ENCODE results near the gene SNAP47.

The SNAP47 gene

DNA sequence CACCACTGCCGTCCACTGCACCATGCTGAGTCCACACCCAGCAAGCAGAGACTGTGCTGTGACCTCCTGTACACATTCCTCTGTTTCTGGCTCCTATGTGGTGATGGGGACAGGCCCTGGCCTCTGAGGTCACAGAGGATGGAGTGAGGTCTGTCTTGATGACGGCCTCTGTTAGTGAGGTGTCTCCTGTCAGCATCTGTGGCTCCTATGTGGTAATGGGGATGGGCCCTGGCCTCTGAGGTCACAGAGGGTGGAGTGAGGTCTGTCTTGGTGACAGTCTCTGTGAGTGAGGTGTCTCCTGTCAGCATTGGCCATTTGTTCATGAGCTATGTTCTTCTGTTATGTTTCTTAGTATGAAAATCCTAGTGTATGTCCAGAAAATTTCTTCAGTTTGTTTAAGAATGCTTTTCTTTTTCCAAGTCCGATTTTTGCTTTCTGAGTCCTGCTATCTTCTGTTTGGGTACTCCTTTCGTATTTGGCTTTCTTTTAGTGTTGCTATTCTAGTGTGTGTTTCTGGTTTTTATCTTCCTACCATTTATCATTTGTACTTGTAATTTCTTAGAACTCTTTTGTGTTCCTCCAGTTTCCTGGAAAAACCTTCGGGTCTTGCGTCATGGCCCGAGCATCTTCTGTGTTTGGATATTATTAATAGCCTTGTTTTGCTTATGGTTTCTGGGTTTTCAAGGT lies 13.4 kb downstream of the SNAP47 start:
- no peak for DNase-seq (ENCODE audit: low read depth in 1 of 2, low spot score in 1 of 2)

DNA sequence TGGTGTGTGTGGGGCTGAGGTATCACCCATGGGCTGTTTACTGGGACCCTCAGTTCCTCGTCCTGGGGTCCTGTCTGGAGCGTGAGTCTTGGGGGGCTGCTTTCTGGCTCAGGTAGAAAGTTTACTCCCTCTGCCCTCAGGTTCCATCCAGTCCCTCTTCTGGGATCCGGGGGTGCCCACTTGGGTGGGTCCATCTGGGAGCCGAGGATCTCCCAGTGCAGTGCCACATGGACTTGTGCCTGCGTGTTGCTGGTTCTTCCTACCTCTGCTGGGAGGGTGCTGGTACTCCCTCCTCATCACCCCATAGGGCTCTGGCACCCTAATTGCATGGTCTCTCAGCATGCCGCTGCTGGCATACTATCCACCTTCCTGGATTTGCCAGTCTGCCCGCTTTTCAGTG lies 14.0 kb downstream of the SNAP47 start:
- no peak for DNase-seq (ENCODE audit: low read depth in 1 of 2, low spot score in 1 of 2)

DNA sequence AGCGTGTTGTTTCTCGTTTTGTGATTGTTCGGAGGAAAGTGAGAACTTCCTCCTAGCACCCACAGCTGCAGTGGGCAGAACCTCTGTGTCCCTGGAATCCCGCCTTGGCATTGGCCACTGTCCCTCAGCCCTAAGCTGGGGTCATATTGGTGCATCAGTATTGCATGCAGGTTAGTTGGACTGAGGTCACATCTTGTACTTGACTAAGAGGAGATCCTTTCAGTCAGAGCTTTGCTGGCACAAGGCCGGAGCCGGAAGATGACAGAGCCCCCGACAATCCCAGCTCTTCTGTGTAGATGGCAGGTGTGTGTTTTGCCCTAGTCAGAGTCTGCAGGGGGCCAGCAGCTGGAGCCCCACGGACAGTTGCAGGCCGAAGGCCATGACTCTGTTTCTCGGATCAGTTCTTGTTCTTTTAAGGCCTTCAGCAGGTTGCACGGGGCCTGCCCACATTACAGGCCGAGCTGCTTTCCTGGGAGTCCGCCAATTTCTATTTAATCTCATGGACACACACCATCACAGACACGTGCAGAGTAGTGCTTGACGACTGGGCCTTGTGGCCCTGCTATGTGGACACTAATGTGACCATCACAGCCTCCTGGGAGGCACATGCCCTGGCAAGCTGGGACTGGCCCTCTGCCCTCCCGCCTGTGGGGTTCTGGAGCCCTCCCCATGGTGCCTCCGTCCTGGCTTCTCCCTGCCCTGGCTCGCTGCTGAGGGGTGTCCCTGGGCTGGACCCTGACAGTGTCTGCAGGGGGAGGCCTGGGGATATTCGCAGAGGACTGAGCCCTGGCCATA lies 14.9 kb downstream of the SNAP47 start:
- no peak for DNase-seq (ENCODE audit: low read depth in 1 of 2, low spot score in 1 of 2)

DNA sequence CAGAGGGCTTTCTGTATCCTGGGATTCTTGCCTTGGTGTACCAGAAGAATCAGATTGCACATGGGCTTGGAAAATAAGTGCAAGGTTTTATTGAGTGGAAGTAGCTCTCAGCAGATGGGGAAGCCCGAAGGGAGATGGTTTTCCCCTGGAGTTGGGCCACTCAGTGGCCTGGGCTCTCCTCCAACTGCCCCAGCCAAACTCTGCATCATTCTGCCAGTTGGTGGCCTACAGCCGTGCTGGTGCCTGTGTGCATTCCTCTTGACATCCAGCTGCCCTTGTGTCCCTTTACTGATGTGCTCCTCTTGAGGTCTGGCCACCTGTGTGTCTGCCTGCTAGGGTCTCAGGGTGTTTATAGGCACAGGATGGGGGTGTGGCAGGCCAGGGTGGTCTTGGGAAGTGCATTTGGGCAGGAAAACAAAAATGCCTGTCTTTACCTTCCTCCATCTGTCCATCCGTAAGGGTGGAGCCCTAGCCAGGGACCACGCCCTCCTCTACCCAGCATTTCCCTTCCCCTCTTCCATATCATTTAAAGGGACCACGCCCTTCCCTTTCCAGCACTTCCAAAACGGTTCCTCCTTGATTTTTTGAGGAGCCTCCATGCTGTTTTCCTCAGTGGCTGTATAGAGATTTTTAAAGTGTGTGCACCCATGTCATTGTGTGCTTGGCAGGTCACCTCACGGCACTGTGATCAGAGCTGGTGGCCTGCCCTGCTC lies 18.9 kb downstream of the SNAP47 start:
- no peak for DNase-seq (ENCODE audit: low read depth in 1 of 2, low spot score in 1 of 2)

DNA sequence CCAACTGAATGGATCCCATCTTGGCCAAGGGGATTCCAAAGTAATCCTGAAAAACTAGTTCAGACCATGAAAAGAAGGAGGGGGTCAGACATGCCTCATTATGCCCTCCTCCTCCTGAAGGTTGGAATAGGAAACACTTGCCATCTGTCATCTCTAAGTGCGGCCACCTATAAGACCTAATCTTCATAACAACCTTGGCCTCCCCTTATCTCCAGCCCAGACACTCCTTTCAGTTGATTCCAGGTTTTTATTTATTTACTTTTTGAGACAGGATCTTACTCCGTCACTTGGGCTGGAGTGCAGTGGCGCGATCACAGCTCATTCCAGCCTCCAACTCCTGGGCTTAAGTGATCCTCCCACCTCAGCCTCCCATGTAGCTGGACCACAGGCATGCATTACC lies 19.7 kb downstream of the SNAP47 start:
- DNase-seq (ENCODE audit: low read depth in 1 of 2, low spot score in 1 of 2), result no peak

DNA sequence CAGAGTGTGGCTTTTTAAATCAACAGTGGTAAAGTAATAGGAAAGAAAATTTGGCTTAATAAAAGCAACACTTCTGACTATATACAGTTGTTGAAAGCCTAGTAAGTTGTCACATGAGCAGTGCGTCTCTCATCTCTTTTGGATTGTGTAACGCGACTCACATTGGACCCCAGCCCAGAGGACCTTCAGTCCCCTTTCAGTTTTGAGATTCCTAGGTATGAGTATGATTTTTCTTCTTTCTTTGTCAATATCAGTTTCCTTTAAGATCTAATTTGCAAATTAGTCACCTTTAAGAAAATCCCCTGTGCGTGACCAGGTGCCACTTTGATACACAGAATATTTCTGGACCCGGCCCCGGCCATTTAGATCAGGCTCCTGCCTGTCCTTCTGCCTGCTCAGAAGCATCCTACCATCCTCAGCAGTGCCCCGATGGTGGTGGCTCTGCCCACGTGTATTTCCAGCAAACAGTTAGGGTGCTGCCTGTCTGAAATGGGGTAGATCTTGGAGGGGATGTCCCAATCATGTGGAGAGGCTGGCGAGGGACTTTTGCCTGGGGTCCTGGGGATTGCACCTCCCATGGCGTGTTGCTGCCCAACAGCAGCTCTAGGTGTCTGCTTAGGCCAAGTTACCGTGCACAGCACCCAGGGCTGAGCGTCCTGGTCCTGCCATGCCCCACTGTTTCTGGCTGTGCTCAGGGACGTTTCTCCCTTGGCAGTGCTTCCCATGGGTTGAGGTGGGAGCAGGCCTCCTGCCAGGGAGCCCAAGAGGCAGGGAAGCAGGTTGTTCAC lies 21.1 kb downstream of the SNAP47 start:
- DNase-seq (ENCODE audit: low read depth in 1 of 2, low spot score in 1 of 2), result no peak

DNA sequence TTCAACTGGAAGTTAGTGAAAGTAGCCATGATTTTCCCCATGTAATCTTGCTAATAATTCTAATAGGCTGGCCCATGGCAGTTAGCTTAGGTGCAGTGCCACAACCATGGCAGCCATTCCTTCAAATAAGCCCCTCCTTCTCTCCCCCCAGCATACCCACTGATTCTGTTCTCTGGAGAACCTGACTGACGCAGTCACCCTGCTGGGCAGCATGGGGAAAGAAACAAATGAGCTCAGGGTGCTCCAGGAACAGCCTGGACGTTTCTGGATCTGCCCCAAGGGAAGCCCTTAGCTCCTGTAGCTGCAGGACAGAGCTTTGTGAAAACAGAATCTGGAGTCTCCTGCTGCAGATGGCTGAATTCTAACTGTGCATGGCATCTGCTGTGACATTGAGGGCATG lies 22.5 kb downstream of the SNAP47 start:
- DNase-seq (ENCODE audit: low read depth in 1 of 2, low spot score in 1 of 2), result no peak

DNA sequence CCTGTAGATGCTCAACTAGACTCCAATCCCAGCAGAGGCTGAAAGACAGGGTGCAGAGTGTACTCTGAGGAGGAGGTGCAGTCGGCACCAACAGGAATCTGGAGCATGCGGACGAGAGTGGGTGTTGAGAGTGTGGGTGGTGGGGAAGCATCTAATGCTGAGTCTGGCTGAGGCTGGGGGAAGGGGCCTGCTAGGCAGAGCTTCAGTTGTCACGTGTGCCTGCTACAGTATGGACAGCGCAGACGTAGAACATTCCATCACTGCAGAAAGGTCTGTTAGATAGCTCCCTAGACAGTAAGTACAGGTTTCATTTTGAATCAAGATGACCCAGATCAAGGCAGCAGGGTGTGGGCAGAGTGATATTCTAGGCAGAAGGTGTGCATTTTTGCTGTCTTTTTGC lies 23.1 kb downstream of the SNAP47 start:
- DNase-seq (ENCODE audit: low read depth in 1 of 2, low spot score in 1 of 2), result no peak

DNA sequence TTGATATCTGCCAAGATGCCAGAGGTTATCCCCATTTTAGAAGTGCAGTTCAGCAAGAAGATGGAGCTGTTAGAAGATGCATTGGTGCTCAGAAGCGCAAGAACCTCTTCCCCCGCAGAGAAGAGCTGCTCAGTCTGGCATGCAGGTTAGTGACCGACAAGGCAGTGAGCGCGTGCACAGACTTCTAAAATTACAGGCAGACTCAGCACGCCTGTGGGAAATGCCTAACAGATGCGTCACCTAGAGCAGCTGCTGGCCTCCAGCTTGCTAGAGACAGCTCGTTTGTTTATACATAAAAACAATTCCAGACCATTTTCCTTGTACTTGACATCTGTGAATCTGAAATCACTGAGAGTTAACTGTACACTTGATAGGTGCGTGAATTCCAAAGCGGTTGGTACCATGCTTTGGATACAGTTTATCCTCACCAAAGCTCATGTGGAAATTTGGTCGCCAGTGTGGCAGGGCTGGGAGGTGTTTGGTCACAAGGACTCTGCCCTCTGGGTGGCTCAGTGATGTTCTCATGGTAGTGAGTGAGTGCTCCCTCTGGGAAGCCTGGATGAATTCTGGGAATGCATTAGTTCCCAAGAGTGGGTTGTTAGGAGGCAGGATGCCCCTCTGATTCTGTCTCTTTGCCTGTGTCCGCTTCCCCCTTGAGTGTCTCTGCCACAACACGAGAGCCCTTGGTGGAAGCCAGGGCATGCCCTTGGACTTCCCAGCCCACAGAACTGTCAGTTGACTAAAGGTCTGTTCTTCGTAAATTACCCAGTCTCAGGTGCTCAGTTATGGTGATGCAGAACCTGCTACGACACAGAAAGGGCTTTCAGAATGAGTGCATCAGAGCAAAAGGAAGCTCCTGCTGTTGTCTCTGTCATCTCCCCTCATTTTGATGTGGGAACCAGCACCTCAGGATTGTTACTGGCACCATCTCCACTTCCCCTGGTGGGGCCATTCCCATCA lies 24.4 kb downstream of the SNAP47 start:
- DNase-seq (ENCODE audit: low read depth in 1 of 2, low spot score in 1 of 2), result no peak

DNA sequence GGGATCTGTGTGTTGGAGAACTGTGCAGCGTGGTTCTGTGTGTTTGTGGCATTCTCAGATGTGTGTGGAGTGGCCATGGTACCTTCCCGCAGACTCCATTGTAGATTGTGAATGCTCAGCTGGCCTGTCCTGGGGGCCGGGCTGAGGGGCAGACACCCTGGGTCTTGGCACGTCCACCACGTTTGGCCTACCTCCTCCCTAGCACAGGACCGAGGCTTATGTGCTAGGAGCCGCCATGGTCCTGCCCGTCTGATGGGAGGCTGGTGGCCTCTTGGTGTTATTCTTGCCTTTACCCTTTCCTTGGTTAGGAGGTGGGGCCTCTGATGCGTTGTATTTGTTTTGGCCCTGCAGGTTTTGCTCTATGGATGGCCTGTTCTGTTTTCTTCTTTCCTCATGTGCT lies 25.1 kb downstream of the SNAP47 start:
- no peak for DNase-seq (ENCODE audit: low read depth in 1 of 2, low spot score in 1 of 2)

DNA sequence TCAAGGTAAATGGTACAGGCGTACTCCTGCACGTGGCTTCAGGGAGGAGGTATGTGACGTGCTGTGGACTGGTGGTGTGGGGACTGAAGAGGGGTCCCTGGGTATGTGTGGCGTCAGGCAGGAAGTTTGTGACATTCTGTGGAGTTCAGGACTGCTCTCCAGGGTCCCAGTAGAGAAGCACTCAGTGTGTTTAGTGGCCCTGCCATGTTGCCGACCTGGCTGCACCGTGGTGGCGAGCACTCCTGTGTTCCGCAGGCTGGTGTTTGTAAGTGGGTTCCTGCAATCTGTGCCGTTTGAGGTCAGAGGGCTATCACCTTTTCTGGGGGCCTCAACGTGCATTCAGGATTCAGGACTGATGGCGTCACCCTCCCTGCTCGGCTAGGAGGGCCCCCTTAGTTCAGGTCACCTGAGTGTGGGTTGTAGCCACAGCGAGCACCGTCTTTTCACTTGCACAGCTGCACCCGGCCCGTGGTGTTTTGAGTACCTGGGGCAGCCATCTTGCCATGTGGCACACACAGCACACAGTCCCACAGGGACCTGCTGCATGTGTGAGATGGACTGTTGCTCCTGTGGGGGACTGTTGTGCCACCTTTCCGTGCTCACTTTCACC lies 26.5 kb downstream of the SNAP47 start:
- no peak for DNase-seq (ENCODE audit: low read depth in 1 of 2, low spot score in 1 of 2)

DNA sequence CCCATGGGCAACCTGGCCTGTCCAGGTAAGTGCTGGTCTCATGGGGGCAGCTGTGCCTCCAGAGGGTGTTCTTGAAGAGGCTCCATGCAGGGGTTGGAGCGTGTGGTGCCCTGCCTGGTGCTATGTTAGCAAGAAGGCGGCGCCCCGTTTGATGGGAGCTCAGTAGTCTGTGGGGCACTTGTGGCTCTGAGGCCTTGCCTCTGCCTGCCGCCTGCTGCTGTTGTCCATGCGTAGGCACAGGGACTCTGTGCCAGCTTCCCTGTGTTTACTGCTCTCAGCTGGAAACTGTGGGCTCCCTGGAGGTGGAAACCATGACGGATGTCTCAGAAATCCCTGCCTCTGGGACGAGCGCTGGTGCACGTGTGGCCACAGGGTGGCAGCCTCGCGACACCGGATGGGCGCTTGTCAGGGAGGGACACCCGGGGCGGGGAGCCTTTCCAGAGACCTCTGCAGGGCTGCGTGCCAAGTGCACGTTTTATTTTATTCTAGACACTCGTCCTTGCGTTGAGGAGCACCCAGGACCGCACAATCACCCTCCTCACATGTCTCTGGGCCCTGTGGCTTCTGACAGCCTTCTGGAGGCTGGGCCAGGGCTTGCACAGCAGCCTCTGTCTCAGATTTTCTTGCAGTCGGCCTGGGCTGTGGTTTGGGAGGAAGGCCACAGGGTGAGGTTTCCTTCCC lies 27.1 kb downstream of the SNAP47 start:
- DNase-seq (ENCODE audit: low read depth in 1 of 2, low spot score in 1 of 2), result peak; percentile 73

DNA sequence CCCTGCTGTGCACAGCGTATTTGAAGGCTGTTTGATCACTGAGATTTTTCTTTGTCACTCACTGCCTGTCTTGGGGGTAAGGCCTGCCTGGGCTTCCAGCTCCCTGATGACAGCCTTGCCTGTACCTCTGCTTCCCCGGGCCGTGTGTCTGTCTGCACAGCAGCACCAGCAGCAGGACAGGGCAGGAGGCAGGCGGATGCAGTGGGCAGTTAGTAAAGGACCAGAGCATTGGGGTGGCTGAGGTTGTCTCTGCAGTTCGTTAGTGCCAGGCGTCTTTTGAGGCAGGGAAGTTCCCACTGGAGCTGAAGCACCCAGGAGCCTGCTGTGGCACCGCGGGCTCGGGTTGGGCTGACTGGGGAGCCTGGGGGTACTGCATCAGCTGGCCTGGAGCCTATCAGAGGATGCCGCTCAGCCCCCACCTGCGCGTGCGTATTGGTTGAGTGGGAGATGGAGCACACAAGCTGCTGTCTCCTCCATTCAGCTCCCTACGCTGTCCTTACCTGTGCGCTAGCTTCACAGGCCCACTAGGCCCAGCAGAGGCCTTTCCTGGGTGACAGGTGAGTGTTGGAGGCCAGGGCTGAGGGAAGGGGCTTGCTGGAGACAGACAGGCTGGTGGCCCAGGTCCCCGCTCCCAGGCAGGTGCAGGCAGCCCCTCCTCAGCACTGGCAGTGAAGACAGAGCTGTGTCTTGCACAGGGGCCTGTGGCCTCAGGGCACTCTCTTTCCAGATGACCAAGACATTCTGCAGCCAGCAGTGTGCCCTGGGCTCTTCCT lies 28.2 kb downstream of the SNAP47 start:
- DNase-seq (ENCODE audit: low read depth in 1 of 2, low spot score in 1 of 2), result no peak

DNA sequence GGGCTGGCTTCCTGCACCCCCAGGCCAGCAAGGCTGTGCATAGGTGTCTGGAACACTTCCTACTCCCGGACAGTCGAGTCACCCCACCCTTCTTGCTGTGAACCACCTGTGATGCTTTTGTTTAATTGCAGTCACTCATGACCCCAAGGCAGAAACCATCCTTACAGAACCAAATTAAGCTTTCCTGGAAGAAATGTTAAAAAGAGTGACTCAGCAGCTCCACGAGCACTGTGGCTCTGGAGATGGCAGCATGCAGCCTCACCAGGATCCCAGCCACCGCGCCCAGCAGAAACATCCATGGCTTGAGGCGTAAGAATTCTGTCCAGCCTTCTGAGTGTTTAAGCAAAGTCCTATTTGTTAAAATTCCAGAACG lies 28.8 kb downstream of the SNAP47 start:
- no peak for DNase-seq (ENCODE audit: low read depth in 1 of 2, low spot score in 1 of 2)

DNA sequence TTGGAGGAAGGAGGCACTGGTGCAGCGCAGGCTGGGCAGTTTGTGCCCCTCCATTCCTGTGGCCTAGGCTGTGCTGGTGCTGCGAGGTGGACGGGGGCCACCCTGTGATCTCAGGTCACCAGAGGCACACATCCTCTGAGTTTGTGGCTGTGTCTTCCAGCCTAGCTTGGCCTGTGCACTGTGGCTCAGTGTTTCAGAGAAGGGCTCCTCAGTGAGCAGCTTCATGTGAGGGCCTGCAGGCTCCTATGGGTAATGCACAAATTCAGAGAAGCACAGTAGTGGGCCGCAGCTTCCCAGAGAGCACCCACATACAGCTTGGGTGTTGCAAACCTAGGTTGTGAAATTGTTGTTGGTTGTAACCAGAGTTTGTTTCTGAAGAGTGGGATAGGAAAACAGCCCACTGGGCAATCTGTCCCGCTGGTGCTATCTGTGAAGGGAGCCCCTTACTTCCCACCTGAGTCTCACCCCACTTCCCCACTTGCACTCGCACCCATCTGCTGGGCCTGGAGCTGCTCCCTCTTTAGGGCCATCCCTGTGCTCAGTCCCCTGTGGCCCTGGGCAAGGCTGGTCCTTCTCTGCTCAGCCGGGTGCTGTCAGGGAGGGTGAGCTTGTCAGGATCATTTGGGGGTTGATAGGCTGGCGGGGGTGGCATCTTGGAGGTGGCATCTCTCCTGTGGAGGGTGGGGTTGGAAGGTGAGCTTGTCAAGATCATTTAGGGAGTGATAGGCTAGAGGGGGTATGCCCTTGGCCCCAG lies 30.2 kb downstream of the SNAP47 start:
- DNase-seq (ENCODE audit: low read depth in 1 of 2, low spot score in 1 of 2), result no peak

DNA sequence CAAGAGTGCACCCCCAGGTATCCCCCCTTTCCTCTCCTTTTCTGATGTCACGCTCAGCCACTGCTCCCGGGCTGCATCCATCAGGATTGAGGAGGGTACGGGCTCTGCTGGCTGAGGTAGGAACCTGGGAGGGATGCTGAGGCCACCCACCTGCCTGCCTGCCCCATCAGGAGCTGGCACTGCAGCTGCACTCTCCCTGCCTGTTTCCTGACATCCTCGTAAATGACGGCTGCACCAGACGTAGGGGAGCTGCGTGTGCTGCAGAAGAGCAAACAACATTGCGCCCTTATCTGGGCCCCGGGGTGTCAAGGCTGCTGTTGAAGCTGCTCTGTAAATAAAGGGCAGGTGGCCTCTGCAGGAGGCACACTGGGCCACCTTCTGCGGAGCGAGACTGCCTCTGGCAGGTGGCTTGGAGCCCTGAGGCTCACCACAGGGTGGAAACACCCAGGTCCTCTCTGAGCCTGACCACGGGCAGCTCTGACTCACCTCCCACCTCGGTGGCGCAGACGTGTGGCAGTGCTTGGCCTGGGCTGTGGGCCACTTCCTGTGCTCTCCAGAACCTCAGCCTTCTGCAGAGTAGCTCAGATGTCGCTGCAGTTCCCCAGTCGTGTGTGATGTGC lies 30.9 kb downstream of the SNAP47 start:
- peak in 1 of 2 donors; percentile 67 for DNase-seq (ENCODE audit: low read depth in 1 of 2, low spot score in 1 of 2)

DNA sequence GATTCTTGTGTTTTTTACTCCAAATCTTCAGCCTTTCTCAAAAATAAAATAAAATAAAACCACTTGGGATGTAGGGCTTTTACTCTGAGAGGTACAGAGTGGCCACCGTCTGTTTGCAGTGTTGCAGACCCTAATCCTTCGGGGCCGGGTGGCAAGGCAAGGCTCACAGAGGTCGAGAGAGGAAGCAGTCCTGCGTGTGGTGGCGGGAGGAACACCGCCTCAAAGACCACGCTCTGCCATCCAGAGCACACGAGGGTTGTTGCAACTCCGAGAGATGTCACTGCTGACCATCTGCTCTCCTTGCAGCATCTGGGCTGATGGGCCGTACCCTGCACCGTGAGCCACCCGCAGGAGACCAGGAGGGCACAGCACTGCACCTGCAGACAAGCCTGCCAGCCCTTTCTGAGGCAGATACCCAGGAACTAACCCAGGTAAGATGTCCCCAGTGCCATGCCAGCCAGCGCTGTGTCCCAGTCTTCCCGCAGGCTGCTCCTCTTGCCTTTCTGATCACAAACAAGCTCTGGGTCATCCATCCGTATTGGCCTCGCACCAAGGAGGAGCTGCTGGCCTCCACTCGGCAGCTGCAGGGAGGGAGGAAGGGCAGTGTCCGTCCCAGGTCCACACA lies 31.5 kb downstream of the SNAP47 start:
- DNase-seq (ENCODE audit: low read depth in 1 of 2, low spot score in 1 of 2), result no peak

Measured in stimulated activated CD4-positive, alpha-beta T cell treated with anti-CD3 and anti-CD28 coated beads, Interleukin-15, amount 100 ng/mL, for 1 hour (primary cell).